Skeletal muscle satellite cell (primary cell): ENCODE results near the gene ELOB.

Experiments
- H3K27me3 ChIP-seq: 2 replicates; pipeline ENCODE4 v1.7.0; 2013; ENCODE audit warnings: low read length; ENCODE audit not compliant: control insufficient read depth, insufficient read depth
- H3K36me3 ChIP-seq: 2 replicates; pipeline ENCODE4 v1.7.0; 2013; ENCODE audit warnings: mild to moderate bottlenecking, control low read depth, low read length; ENCODE audit not compliant: insufficient read depth
- H3K4me1 ChIP-seq: 2 replicates; pipeline ENCODE4 v1.7.0; 2013; ENCODE audit warnings: low read length; ENCODE audit not compliant: control insufficient read depth, insufficient read depth
- H3K4me2 ChIP-seq: 2 replicates; pipeline ENCODE4 v1.7.0; 2013; ENCODE audit warnings: mild to moderate bottlenecking, low read length
- H3K4me3 ChIP-seq: 2 replicates; pipeline ENCODE4 v1.7.0; 2013; ENCODE audit warnings: low read length
- H3K9ac ChIP-seq: 2 replicates; pipeline ENCODE4 v1.7.0; 2013; ENCODE audit warnings: mild to moderate bottlenecking, low read depth, low read length, moderate library complexity
- H3K9me3 ChIP-seq: replicated peaks from 2 replicates; pipeline ENCODE4 v1.7.0; 2013; ENCODE audit warnings: mild to moderate bottlenecking, control low read depth, low read length

ELOB gene

GRCh38 chr16:2818272-2818876 lies 41.3 kb upstream of the ELOB start:
- Histone ChIP-seq H3K9me3 (no peaks in the 10 kb centered on the region), H3K4me1 (no peaks in the 10 kb centered on the region), H3K4me2 (no peak overlapping the region), H3K36me3 (no peaks in the 10 kb centered on the region), H3K4me3 (no peak overlapping the region), H3K9ac (no peak overlapping the region), H3K27me3 (peaks cover 58% of the 10 kb centered on the region)

GRCh38 chr16:2817340-2818271 lies 40.5 kb upstream of the ELOB start:
- Histone ChIP-seq H3K9me3 (no peaks in the 10 kb centered on the region), H3K27me3 (peaks cover 57% of the 10 kb centered on the region), H3K9ac (no peak overlapping the region), H3K36me3 (no peaks in the 10 kb centered on the region), H3K4me2 (no peak overlapping the region), H3K4me1 (no peaks in the 10 kb centered on the region), H3K4me3 (no peak overlapping the region)

- H3K4me1 ChIP-seq, result no peaks in the 10 kb centered on the region
- H3K27me3 ChIP-seq, result peaks cover 55% of the 10 kb centered on the region
- H3K4me3 ChIP-seq, result no peak within 1 kb of the TSS
- no peak within 1 kb of the TSS for H3K4me2 ChIP-seq
- no peaks in the 10 kb centered on the region for H3K36me3 ChIP-seq
- no peaks in the 10 kb centered on the region for H3K9me3 ChIP-seq
- H3K9ac ChIP-seq, result no peak within 1 kb of the TSS
Measured at GRCh38 chr16:2816751-2817339, 39.8 kb upstream of the ELOB start, which contains the start of gene PRSS21. Gene PRSS21, plus strand, starts transcription at chr16:2817237. Its CDS starts 32 bp downstream, at chr16:2817269.

- Histone ChIP-seq H3K36me3 (no peaks in the 10 kb centered on the region), H3K27me3 (peaks cover 56% of the 10 kb centered on the region), H3K4me3 (no peak overlapping the region), H3K9me3 (no peaks in the 10 kb centered on the region), H3K4me2 (no peak overlapping the region), H3K4me1 (no peaks in the 10 kb centered on the region), H3K9ac (no peak overlapping the region)
Measured at GRCh38 chr16:2815299-2815771, 38.3 kb upstream of the ELOB start.

- Histone ChIP-seq H3K9ac (no peak overlapping the region), H3K27me3 (peaks cover 61% of the 10 kb centered on the region), H3K4me1 (no peaks in the 10 kb centered on the region), H3K9me3 (no peaks in the 10 kb centered on the region), H3K36me3 (no peaks in the 10 kb centered on the region), H3K4me2 (no peak overlapping the region), H3K4me3 (no peak overlapping the region)
Measured at GRCh38 chr16:2814551-2815298, 37.6 kb upstream of the ELOB start.

- H3K27me3 ChIP-seq, result peaks cover 61% of the 10 kb centered on the region
- H3K9me3 ChIP-seq, result peaks cover 2% of the 10 kb centered on the region
- H3K4me1 ChIP-seq, result no peaks in the 10 kb centered on the region
Measured at GRCh38 chr16:2813771-2814221, 36.7 kb upstream of the ELOB start.

GRCh38 chr16:2811703-2812471 lies 34.8 kb upstream of the ELOB start:
- Histone ChIP-seq H3K4me2 (no peak overlapping the region), H3K36me3 (no peaks in the 10 kb centered on the region), H3K9ac (no peak overlapping the region), H3K27me3 (peaks cover 60% of the 10 kb centered on the region), H3K9me3 (peaks cover 2% of the 10 kb centered on the region), H3K4me3 (no peak overlapping the region), H3K4me1 (no peaks in the 10 kb centered on the region)

More at GRCh38 chr16:2813771-2814221, 36.7 kb upstream of the ELOB start:
- Histone ChIP-seq H3K9ac (no peak overlapping the region), H3K4me3 (no peak overlapping the region), H3K36me3 (no peaks in the 10 kb centered on the region), H3K4me2 (no peak overlapping the region)

- H3K9ac ChIP-seq, result no peak overlapping the region
- H3K4me3 ChIP-seq, result no peak overlapping the region
- no peaks in the 10 kb centered on the region for H3K36me3 ChIP-seq
- H3K4me1 ChIP-seq, result no peaks in the 10 kb centered on the region
- H3K9me3 ChIP-seq, result peaks cover 2% of the 10 kb centered on the region
- peaks cover 64% of the 10 kb centered on the region for H3K27me3 ChIP-seq
- no peak overlapping the region for H3K4me2 ChIP-seq
Measured at GRCh38 chr16:2810651-2811050, 33.6 kb upstream of the ELOB start.

- H3K9me3 ChIP-seq, result peaks cover 2% of the 10 kb centered on the region
- H3K9ac ChIP-seq, result no peak overlapping the region
- no peak overlapping the region for H3K4me2 ChIP-seq
- H3K27me3 ChIP-seq, result peaks cover 65% of the 10 kb centered on the region
- H3K4me1 ChIP-seq, result no peaks in the 10 kb centered on the region
- no peak overlapping the region for H3K4me3 ChIP-seq
- no peaks in the 10 kb centered on the region for H3K36me3 ChIP-seq
Measured at GRCh38 chr16:2809149-2809760, 32.2 kb upstream of the ELOB start.

GRCh38 chr16:2808181-2808580 lies 31.1 kb upstream of the ELOB start:
- peaks cover 9% of the 10 kb centered on the region for H3K9me3 ChIP-seq
- no peak overlapping the region for H3K4me2 ChIP-seq
- no peak overlapping the region for H3K9ac ChIP-seq
- H3K4me3 ChIP-seq, result no peak overlapping the region
- peaks cover 67% of the 10 kb centered on the region for H3K27me3 ChIP-seq
- no peaks in the 10 kb centered on the region for H3K36me3 ChIP-seq
- H3K4me1 ChIP-seq, result no peaks in the 10 kb centered on the region
